A549 (cell line): ENCODE data around the gene UBL7. TPM values are rescaled to one million over a fixed set of nuclear protein-coding genes. Genes with fewer than 3 reads are reported as not detected.
A peak's percentile ranks its signal among the peaks of the same experiment; 100 is the strongest.

ENCODE experiments used
- ATAC-seq, 2 experiments: fragments of 200-7000 bp in 1 of 2; fragments of >200 bp in 1 of 2; cut with Nextera tagmentation in 1 of 2; cut with Tn5 transposase in 1 of 2; 3 replicates each; pipeline versions ENCODE4 v1.8.0 to v1.9.1; 2018 to 2020; ENCODE audit warnings: mild to moderate bottlenecking in 1 of 2, moderate library complexity in 1 of 2
- CTCF ChIA-PET: fragments of 300-600 bp; sonication (Branson Sonifier 250); formaldehyde crosslinking; extraction: SDS; loops from one replicate; lab custom pipeline; 2021; ENCODE audit warnings: antibody characterized with exemption, inconsistent platforms; lab: Yijun Ruan, JAX
- POLR2A ChIA-PET: fragments of 350-600 bp; formaldehyde crosslinking; extraction: SDS; loops from one replicate; lab custom pipeline; 2021; ENCODE audit warnings: antibody characterized with exemption, inconsistent platforms; lab: Yijun Ruan, JAX
- DNase-seq, 2 experiments: peaks; one replicate each; pipeline versions ENCODE4 v3.0.0 to v3.0.0-alpha.2; 2011 to 2016; ENCODE audit warnings: low read depth in 1 of 2, low spot score in 1 of 2
- FAIRE-seq: peaks from 2 replicates; lab custom pipeline; 2011; peaks lifted over from hg19 to GRCh38; lab: Jason Lieb, UNC
- H3K27ac ChIP-seq, 2 experiments: fragments of >200 bp; sonication (Bioruptor Twin); formaldehyde crosslinking; 3 replicates each; pipeline ENCODE4 v1.5.1; 2016 to 2017
- H3K4me1 ChIP-seq: fragments of >200 bp; sonication (Bioruptor Twin); formaldehyde crosslinking; 3 replicates; pipeline ENCODE4 v1.6.1; 2016
- H3K4me2 ChIP-seq: fragments of >200 bp; sonication (Bioruptor Twin); formaldehyde crosslinking; 3 replicates; pipeline ENCODE4 v1.6.1; 2016
- H3K4me3 ChIP-seq: fragments of >200 bp; sonication (Bioruptor Twin); formaldehyde crosslinking; 3 replicates; pipeline ENCODE4 v1.5.1; 2016
- H3K9me3 ChIP-seq: fragments of >200 bp; sonication (Bioruptor Twin); formaldehyde crosslinking; 3 replicates; pipeline ENCODE4 v1.6.1; 2016
- BCL3 ChIP-seq: fragments of >200 bp; sonication (Bioruptor Twin); formaldehyde crosslinking; IDR thresholded peaks from 3 replicates; pipeline ENCODE4 v1.6.1; 2016
- CBX2 ChIP-seq: fragments of 200-600 bp; sonication (generic); IDR thresholded peaks from 2 replicates; pipeline ENCODE4 v1.6.1; 2016; ENCODE audit warnings: low read depth, mild to moderate bottlenecking, borderline replicate concordance
- EHF ChIP-seq: fragments of 250-450 bp; sonication (Bioruptor Pico); IDR thresholded peaks from 2 replicates; pipeline ENCODE4 v1.5.0; 2020; ENCODE audit warnings: mild to moderate bottlenecking
- ESRRA ChIP-seq: fragments of 150-350 bp; IDR thresholded peaks from 2 replicates; pipeline ENCODE4 v1.6.1; 2014; ENCODE audit warnings: mild to moderate bottlenecking, low read length, borderline replicate concordance
- FOSB ChIP-seq: fragments of 250-450 bp; sonication (Bioruptor Pico); IDR thresholded peaks from 2 replicates; pipeline ENCODE4 v1.5.0; 2020; ENCODE audit warnings: mild to moderate bottlenecking, moderate library complexity
- HMGXB4 ChIP-seq: fragments of 250-450 bp; sonication (Bioruptor Pico); IDR thresholded peaks from 2 replicates; pipeline ENCODE4 v1.5.0; 2021; ENCODE audit warnings: mild to moderate bottlenecking, moderate library complexity, borderline replicate concordance
- HOXB5 ChIP-seq: fragments of 250-450 bp; sonication (Bioruptor Pico); IDR thresholded peaks from 2 replicates; pipeline ENCODE4 v1.5.0; 2020; ENCODE audit warnings: mild to moderate bottlenecking, moderate library complexity
- MAFK ChIP-seq: fragments of 450-650 bp; IDR thresholded peaks from 2 replicates; pipeline ENCODE4 v1.6.1; 2014; ENCODE audit not compliant: partially characterized antibody
- MAX ChIP-seq: IDR thresholded peaks from 2 replicates; pipeline ENCODE4 v1.6.1; 2012
- MAZ ChIP-seq: fragments of 150-350 bp; IDR thresholded peaks from 2 replicates; pipeline ENCODE4 v1.6.1; 2014; ENCODE audit warnings: antibody characterized with exemption, low read depth, low read length, borderline replicate concordance
- MYC ChIP-seq: IDR thresholded peaks from 2 replicates; pipeline ENCODE4 v1.6.1; 2012; ENCODE audit warnings: mild to moderate bottlenecking, inconsistent platforms, low read length, improper control_type of control experiment, borderline replicate concordance
- NPAS2 ChIP-seq: fragments of 250-450 bp; sonication (Bioruptor Pico); IDR thresholded peaks from 2 replicates; pipeline ENCODE4 v1.8.0; 2022; ENCODE audit warnings: mild to moderate bottlenecking, moderate library complexity, borderline replicate concordance
- NR3C1 ChIP-seq: fragments of >200 bp; sonication (Bioruptor Twin); formaldehyde crosslinking; IDR thresholded peaks from 3 replicates; pipeline ENCODE4 v1.6.1; 2017
- PHF8 ChIP-seq: fragments of 200-600 bp; sonication (generic); IDR thresholded peaks from 2 replicates; pipeline ENCODE4 v1.6.1; 2016; ENCODE audit warnings: low read depth, mild to moderate bottlenecking, antibody characterized with exemption, moderate library complexity, borderline replicate concordance
- POLR2A ChIP-seq: IDR thresholded peaks from 2 replicates; pipeline ENCODE4 v1.6.1; 2012; ENCODE audit warnings: mild to moderate bottlenecking, low read length
- RAD21 ChIP-seq, 2 experiments: fragments of >200 bp in 1 of 2; sonication (Bioruptor Twin) in 1 of 2; formaldehyde crosslinking in 1 of 2; IDR thresholded peaks in 1 of 2; conservative IDR thresholded peaks in 1 of 2; 2 replicates in 1 of 2; 3 replicates in 1 of 2; pipeline ENCODE4 v1.6.1; 2012 to 2018; ENCODE audit warnings: inconsistent platforms in 1 of 2
- USF2 ChIP-seq: fragments of 450-650 bp; IDR thresholded peaks from 2 replicates; pipeline ENCODE4 v1.6.1; 2014; ENCODE audit warnings: antibody characterized with exemption
- ZFP36 ChIP-seq: fragments of 450-650 bp; IDR thresholded peaks from 2 replicates; pipeline ENCODE4 v1.6.1; 2014; ENCODE audit warnings: borderline replicate concordance; ENCODE audit not compliant: partially characterized antibody
- WGBS: methylation state at CpG from one replicate; pipeline ENCODE4 v1.1.6; 2017; ENCODE audit errors: missing lambda C conversion rate; 5-methylcytosine and 5-hydroxymethylcytosine counted together
- polyA plus RNA-seq, 4 experiments: library from polyadenylated mRNA; depleted of rRNA in 3 of 4; stranded (reverse); fragments of >200 nt; fragmentation: RNase III in 1 of 4; extraction: RNeasy Plus Mini Kit Qiagen cat#74134 plus additional on column Dnase treatment in 1 of 4; gene quantifications; 2 replicates in 3 of 4; 3 replicates in 1 of 4; pipeline ENCODE4 v1.2.3, GENCODE V29; 2011 to 2017

UBL7 gene
- polyA plus RNA-seq, 2 of the 4 experiments (the other 2 are of a cell fraction): 32.6 to 48.5 TPM

- Histone ChIP-seq H3K27ac (peak overlapping the region in 1 of 2 experiments; percentile 89; a peak in 2 of 6 replicates), H3K4me1 (peaks cover 10% of the 10 kb centered on the region; the same call in 2 of the 3 replicates), H3K4me3 (peak overlapping the region; percentile 73; the same call in 1 of the 3 replicates), H3K4me2 (peak overlapping the region; percentile 89), H3K9me3 (no peaks in the 10 kb centered on the region)
- CTCF ChIA-PET: interaction anchor here (1.1 to 36.0 kb wide), 3 partner anchors 39 to 335 kb away, joined by 3 to 681 read pairs (median 4); partner anchors contain the start of gene CYP11A1
- WGBS: 99% methylated on average over 13 of the region's 16 CpGs
- no peak for DNase-seq
- no peak for ATAC-seq
- FAIRE-seq: no peak
- POLR2A ChIA-PET: no interaction called here
- TF ChIP-seq NPAS2 (CRISPR knock-in tag) (no peak), RAD21 (conservative IDR thresholded peaks at IDR 0.05 in 1 of 2, IDR thresholded peaks at IDR 0.05 in 1 of 2) (no peak), CBX2 (no peak), NR3C1 (no peak), HOXB5 (CRISPR knock-in tag) (no peak), ESRRA (no peak), MAZ (no peak), ZFP36 (no peak), MAX (no peak), USF2 (no peak), BCL3 (no peak), FOSB (no peak), PHF8 (no peak), HMGXB4 (CRISPR knock-in tag) (no peak), MYC (no peak), MAFK (no peak)
These were observed 26.5 kb downstream of the UBL7 start for GRCh38 chr15:74434263-74435136.

GRCh38 chr15:74433592-74434262 is 27.2 kb downstream of the UBL7 start, which contains the start of gene SEMA7A:
SEMA7A (minus strand) TSS chr15:74433958; CDS start chr15:74433918, 40 bp downstream.
- no peak for TF ChIP-seq EHF (CRISPR knock-in tag)
- TF ChIP-seq POLR2A: peak; percentile 56; the same call in 1 of the 2 replicates
- 96% methylated on average over 5 of the region's 75 CpGs for WGBS
- Histone ChIP-seq H3K4me2 (peak within 1 kb of the TSS; percentile 89), H3K9me3 (no peaks in the 10 kb centered on the region), H3K4me3 (peak within 1 kb of the TSS; percentile 73), H3K27ac (peak within 1 kb of the TSS; percentile 60 to 89), H3K4me1 (peaks cover 10% of the 10 kb centered on the region; the same call in 2 of the 3 replicates)
- ATAC-seq: peak; percentile 77 to 80
- DNase-seq: peak; percentile 32 to 81
- no peak for FAIRE-seq
- CTCF ChIA-PET: interaction anchor here (1.1 to 36.0 kb wide), 3 partner anchors 38 to 336 kb away, joined by 3 to 681 read pairs (median 4); partner anchors contain the start of gene CYP11A1
- POLR2A ChIA-PET: no interaction called here
